HG03175 (cell line): ENCODE data around the gene NKIRAS1.
"Not testable (repeated sequence)": the region's sequence is repeated elsewhere in the genome, so short reads cannot be mapped to it uniquely, and the experiment has no call there.

Experiments used
- ATAC-seq: cut with Tn5 transposase; IDR thresholded peaks from one replicate; pipeline ENCODE4 v1.9.1; 2021; ENCODE audit warnings: mild to moderate bottlenecking, moderate library complexity; ENCODE audit not compliant: unreplicated experiment

Gene NKIRAS1

DNA sequence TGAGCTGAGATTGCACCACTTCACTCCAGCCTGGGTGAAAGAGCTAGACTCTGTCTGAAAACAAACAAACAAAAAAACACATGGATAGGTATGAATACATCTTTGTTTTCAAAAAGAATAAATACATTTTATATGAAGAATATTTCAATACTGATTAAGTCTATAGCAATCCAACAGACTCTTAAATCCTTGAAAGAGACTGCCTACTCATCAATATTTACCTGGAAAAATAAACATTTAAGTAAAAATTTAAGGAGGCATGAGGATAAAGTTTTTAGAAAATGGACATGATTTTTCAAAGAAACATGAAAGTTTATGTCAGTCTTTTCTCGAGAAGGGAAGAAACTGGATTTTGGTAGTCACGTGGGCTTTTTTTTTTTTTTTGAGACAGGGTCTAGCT is 5.4 kb downstream of the NKIRAS1 start:
- no peak for ATAC-seq

DNA sequence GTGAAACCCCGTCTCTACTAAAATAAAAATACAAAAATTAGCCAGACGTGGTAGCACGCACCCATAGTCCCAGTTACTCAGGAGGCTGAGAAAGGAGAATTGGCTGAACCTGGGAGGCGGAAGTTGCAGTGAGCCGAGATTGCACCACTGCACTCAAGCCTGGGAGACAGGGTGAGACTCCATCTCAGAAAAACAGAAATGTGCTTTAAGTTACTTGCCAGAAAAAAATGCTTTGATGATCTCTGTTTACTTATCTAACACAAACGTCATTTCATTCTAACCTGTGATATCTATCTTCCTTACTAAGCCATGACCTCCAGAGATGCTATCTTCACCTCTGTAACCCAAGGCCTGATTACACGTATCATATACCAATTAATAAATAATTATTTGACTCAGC is 7.4 kb downstream of the NKIRAS1 start:
- ATAC-seq = no peak

DNA sequence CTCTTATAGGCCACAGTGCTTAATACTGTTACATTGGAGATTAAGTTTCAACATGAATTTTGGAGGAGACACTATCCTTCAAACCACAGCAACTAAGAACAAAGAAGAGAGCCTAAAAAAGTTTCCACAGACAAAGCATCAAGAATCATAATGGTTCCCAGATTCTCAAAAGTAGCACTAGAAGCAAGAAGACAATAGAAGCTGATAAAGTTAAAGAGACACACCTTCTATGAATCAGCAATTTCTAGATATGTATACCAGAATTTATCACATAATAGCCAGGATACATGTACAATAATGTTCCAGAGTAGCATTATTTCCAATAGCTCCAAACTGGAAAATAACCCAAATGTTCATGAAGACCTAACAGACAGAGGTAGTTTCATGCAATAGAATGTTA is 12.2 kb downstream of the NKIRAS1 start:
- no peak for ATAC-seq

DNA sequence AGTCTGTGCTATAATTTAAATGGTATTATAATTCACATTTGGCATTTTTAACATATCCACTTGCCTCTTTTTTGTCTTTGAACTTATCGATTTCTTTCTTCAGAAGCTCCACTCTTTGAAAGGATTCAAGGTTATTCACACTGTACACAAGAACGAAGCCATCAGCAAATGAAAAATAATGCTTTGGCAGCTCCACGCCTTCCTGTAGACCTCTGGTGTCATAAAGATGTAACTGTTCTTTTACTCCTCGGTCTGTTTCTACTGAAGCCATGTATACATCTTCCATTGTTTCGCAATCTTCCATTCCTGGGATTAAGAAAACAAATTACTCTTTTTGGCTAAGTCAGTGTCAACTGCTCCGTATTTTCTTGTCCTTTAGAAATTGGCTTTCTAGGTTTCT is 16.0 kb downstream of the NKIRAS1 start:
- no peak for ATAC-seq

DNA sequence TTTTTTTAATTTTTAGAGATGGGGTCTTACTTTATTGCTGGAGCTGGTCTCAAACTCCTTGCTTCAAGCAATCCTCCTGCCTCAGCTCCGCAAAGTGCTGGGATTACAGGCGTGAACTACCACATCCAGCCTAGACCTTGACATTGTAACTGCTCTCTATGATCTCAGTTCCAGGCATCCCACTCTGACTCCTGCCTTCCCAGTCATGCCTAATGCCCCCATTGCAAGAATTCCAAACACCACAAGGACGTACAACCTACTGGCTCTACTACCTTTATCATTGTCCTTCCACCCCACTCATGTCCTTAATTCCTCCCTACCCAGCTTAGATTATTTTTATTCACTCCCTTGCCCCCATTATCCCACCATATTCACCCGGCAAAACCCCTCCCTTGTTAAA is 21.6 kb downstream of the NKIRAS1 start:
- ATAC-seq = no peak

DNA sequence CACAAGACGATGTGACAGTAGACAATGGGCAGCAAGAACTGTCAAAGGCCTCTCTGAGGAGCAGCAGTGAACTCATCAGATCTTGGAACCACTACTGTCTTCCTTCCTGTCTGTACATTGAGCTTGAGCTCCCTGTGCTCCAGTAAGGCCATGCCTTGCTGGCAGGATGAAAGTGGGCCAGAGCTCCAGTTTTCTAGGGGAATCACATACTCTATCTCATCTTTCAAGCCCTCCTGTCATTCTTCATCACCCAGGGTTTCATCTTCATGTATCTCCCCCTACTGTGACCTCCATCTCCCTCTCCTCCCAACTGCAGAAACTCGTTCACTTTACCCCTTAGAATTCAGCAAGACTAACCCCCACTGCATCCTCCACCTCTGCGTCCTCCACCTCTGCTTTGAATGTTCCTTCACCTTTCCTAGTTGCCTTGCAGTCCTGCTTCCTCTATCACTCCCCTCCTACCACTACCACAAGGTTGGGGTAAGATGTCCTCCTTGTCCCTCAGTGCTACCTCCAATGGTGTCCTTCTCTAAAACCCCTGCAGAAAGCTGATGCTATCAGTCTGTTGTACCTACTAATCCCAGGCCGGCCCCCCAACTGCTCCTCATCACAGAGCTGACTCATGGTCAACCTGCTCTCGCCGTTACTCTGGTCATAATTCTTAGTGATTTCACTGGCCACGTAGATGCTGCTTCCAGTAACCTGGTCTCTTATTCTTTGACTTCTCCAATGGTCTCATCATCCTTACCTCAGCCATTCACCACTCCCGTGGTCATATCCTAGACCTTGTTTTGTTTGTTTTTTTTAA is 22.3 kb downstream of the NKIRAS1 start:
- ATAC-seq = no peak

DNA sequence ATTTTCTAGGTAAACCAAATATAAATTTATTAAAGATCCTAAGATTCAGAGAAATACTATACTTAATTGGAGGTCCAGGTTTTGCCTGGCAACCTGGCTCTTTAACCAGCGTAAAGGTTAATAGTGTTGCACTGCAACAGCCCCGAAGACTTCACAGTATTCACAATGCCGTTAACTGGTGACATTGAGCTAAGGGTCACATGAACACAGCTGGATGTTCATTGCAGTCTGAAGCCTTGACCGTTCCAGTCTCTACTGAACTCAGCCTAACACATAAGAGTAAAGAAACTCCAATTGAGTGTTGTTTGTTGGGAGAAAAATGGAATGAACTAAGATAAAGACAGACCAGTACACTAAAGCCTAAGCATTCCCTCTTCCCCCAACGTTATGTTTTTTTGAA is 26.8 kb downstream of the NKIRAS1 start:
- no peak for ATAC-seq

DNA sequence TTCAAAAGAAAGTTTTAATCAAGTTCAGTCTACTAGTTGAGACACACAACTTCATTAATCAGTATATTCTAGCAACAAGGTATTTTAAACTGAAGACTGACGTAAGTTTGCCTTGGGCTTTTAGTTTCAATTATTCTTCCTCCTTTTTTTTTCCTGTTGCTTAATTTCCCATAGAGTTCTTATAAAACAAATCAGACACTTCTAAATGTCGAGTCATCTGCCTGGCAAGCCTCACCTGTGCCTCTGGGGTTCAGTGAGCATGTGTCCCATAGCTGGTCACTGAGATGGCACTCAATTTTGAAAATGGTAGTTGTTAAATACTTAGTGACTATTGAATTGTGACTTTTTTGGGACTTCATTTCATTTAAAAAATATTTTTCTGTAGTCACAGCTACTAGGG is 27.4 kb downstream of the NKIRAS1 start:
- no peak for ATAC-seq

DNA sequence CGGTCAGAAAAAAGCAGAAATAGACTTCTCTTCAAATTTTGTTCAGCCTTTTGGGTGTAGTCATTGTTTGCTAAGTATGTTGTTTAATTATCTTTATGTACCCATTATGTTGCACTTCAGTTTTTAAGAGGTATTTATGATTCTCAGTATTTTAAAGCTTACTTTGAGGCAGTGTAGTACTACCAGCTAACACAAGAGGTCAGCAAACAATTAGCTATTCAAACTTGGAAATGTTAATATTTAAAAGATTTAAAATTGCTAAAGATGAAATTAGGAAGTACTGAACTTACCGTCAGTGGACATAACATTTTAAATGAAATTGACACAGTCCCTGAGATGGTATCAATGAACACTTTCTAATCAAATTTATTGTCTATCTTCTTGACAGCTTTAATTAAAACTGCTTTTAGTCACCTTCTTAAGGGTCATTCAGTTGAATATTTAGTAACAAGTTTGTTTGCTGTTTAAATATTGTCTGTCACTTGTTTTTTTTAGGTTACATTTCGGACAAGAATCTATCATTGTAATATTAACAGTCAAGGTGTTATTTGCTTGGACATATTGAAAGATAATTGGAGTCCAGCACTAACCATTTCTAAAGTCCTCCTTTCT is 28.1 kb downstream of the NKIRAS1 start:
- no peak for ATAC-seq

DNA sequence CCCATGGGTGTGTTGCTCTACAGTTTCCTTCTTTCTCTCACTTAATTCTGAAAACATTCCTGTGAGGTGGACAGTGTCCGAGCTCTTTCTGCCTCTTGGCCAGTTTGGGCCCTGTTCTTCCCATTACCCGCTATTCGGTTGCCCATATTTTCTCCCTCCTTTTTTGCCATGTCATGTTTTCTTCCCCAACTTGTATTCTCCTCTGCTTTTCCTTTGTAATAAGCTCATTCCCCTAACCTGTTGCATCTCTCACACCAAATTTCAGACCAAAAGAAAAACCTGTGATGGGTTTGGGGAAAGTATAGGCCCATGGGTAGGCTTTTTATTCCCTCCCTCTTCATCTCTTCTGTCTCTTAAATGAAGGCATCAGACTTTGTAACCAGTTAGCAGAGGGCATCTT is 30.5 kb downstream of the NKIRAS1 start:
- no peak for ATAC-seq

DNA sequence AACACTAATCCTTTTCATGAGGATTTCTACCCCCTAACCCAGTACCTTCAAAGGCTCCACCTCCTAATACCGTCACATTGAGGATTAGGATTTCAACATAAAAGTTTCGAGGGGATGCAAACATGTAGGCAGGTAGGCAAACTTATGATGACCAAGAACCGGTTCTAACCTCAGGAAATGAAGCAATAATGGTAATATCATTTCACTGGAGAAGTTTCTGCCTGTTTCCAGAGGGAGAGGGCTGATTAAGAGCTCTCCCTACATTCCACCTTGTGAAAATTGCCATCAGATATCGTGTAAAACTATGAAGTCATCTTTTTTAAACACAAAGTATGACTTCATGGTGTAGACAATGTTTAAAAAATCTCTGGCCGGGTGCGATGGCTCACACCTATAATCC is 31.6 kb downstream of the NKIRAS1 start:
- ATAC-seq = no peak

DNA sequence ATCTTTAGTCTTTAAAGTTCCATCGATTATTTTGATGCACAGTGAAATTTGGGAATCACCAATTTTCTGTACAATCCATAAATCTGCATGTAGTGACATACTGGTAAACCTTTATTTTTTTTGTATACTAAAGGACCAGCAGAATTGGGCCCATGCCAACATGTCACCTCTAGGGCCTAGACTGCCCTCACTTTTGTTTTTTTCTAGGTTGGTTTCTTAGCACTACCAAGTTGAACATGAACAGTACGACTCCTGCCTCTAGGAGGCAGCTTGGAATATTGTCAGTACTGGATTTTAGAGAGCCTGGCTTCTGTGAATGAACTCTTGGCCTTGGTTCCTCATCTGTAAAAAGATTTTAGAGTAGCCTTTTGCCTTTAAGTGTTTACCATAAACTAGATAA is 32.3 kb downstream of the NKIRAS1 start:
- ATAC-seq = no peak

DNA sequence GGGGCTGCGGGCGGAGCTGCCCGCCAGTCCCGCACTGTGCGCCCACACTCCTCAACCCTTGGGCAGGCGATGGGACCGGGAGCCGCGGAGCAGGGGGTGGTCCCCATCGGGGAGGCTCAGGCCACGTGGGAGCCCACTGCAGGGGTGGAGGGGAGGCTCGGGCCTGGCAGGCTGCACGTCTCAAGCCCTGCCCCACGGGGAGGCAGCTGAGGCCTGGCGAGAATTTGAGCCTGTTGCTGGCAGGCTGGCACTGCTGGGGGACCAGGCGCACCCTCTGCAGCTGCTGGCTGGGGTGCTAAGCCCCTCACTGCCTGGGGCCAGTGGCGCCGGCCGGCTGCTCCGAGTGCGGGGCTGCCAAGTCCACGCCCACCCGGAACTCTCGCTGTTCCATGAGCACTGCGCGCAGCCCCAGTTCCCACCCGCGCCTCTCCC is 34.3 kb downstream of the NKIRAS1 start:
- ATAC-seq = no peak

DNA sequence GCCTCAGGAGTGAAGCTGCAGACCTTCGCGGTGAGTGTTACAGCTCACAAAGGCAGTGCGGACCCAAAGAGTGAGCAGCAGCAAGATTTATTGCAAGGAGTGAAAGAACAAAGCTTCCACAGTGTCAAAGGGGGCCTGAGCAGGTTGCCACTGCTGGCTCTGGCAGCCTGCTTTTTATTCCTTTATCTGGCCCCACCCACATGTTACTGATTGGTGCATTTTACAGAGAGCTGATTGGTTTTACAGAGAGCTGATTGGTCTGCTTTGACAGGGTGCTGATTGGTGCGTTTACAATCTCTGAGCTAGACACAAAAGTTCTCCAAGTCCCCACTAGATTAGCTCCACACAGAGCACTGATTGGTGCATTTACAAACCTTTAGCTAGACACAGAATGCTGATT is 34.8 kb downstream of the NKIRAS1 start:
- ATAC-seq = not testable (repeated sequence)

DNA sequence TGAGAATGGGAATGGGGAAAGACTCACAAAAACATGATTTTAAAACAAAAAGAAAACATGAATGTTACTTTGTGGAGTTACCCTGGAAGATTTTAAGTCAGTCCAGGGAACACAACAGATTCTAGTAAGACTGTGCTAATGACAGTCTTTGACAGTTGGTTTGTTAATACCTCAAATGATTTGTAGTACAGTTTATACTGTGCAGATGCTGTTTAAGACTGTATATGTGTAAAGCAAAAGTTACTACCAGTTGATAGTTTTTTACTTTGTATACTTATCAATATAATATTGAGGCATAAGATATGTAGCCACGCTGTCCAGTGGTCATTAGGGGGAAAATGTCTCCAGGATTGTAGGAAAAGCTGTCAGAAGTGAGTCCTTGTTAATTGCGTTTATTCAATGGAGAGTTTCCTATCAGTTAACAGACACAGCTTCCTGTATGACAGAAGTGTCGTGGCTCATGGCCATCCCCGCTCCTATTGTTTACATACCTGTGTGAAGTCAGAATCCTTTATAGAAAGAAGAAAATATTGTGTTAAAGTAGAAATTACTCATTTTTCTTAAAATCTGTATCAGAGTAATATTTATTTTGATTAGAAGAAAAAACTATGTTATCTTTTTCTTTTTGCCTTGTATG is 36.0 kb downstream of the NKIRAS1 start:
- no peak for ATAC-seq

DNA sequence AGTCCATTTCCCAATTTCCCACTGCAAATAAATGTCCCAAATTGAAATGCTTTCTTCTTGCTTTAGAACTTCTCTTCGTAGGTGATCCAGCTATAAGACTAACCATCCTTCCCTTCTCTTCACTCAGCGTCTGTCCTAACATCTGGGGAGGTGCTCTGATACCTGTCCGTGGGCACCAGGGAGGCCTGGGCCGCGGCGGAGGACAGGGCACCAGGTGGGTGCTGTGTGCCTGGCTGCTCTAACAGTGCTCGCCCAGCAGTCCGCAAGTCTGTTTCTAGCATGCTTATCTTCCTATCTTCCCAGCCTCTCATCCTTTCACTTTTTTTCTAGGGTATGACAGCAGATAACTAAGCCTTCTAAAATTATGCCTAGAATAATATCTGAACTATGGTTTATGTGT is 37.3 kb downstream of the NKIRAS1 start:
- no peak for ATAC-seq

DNA sequence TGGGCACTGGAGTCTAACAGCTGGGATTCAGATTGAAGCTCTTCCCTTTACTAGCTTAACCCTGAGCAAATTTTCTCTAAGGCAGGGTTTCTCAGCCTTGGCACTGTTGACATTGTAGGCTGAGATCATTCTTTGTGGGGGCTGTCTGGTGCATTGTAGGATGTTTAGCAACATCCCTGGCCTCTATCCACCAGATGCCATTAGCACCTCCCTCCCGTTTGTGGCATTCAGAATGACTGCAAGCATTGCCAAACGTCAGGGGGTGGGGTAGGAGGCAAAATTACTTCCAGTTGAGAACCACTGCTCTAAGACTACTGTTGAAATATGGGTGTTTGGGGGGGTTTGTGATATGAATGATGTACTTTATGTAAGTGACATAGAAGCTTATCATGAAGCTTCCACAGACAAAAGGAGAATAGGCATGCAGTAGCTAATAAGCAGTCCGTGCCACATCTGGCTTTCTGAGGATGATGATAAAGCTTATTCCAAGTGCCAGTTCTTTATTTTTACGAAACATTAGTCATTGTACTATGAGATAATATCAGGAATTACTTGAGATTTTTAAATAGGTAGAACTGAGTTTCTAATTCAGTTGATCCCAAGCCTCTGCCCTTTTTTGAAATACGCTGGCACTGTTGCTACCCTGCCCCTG is 39.3 kb downstream of the NKIRAS1 start:
- ATAC-seq = no peak

DNA sequence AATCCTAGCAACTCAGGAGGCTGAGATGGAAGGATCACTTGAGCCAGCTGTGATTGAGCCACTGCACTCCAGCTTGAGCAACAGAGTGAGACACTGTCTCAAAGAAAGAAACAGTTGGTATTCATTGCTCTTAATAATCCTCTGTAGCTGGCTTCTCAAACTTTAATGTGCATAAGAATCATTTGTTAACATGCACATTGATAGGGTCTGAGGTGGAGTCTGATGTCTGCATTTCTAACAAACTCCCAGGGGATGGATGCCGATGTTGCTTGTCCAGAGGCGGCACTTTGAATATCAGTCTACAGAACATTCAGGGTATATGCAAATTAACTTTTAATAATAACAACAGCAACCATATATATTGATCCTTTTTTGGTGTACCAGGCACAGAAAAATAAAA is 39.9 kb downstream of the NKIRAS1 start:
- no peak for ATAC-seq

DNA sequence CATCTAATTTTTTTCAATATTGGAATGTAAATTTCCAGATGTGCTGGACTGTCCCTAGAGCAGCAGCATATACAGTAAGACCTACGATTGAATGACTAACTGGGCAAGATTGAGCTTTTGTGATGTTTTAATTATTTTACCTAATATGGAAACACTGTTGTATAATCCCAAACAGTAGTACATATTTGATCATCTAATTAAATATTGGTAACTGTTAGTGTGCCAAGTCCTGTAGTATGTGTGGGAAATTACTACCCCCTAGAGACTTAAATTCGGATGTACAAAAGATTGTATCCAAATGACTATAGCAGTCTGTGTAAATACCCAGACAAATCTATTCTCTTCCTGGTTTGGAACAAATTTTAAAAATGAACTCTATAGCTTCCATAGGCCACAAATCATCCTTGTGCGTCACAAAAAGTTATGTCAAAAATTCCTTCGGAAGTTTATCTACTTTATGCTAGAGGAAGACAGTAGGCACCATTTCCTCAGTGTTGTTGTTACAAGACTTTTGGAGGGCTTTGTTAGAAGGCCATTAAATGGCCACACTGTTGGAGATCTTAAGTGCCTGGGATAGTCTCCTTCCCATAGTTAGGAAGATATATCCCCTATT is 41.6 kb downstream of the NKIRAS1 start:
- no peak for ATAC-seq

DNA sequence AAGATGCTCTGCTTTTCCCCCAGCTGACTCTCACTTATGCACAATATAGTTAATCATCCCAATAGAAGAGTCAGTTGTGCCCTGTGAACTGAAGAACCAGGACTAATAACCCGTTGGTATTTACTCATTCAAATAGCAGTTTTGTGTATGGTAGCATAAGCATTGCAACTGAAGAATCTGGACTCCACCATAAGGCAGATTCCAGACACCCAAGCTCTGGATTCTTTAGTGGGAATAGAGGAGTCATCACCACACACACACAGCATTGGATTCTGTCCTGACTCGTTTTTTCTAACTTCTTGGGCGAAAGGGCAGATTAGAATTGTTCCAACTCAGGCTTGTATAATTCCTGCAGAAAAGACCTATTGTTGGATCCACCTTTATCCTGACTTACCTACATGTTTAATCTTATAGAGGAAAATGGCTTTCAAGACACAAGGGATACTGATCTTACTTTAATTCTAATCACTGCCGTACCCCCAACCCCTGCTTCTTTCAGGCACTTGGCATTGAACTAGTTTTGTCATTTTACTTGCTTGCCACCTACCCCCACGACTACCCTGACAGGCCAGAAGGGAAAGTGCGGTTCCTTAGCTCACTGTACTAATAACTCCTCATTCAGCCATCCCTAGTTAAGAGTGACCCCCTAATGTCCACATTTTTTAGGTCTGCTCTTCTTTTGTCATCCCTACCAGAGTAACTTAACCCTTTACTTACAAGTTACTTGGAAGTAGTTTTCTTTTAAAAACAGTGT is 42.3 kb downstream of the NKIRAS1 start:
- no peak for ATAC-seq

DNA sequence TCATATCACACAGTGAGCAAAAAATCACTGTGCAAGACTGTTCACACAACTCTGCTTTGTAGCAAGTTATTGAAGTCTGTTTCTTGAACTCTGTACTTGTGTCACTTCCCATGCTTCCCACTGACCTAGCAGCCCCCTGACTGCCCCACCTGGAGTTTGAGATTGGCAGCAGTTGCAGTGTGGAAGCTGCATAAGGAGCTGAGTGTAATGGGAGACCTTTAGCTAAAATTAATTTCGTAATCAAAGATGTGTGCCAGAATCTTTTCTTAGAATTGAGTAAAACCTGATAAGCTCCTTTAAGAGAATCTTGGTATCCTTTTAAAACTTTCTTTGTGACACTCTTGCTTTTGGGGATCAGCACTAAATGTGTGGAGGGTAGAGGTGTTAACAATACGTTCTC is 42.8 kb downstream of the NKIRAS1 start:
- no peak for ATAC-seq
